ENCODE data around the gene ZNF282.
"Not testable (repeated sequence)": the region's sequence is repeated elsewhere in the genome, so short reads cannot be mapped to it uniquely, and the experiment has no call there.

ZNF282 gene

GRCh38 chr7:149225656-149226055 lies 30.3 kb downstream of the ZNF282 start:
- DNase-seq, result no peak

DNA sequence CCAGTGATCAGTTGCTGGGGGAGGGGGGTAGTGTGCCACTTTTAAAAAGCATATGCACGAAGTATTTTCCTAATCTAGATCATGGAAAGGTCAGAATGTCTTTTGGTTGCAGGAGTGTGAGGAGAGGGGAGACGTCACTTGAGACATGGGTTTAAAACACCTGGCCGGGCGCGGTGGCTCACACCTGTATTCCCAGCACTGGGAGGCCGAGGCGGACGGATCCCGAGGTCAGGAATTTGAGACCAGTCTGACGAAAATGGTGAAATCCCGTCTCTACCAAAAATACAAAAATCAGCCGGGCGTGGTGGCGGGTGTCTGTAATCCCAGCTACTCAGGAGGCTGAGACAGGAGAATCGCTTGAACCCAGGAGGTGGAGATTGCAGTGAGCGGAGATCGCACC lies 31.0 kb downstream of the ZNF282 start:
- not testable (repeated sequence) for DNase-seq

GRCh38 chr7:149226840-149227494 lies 31.6 kb downstream of the ZNF282 start:
- no peak for DNase-seq

DNA sequence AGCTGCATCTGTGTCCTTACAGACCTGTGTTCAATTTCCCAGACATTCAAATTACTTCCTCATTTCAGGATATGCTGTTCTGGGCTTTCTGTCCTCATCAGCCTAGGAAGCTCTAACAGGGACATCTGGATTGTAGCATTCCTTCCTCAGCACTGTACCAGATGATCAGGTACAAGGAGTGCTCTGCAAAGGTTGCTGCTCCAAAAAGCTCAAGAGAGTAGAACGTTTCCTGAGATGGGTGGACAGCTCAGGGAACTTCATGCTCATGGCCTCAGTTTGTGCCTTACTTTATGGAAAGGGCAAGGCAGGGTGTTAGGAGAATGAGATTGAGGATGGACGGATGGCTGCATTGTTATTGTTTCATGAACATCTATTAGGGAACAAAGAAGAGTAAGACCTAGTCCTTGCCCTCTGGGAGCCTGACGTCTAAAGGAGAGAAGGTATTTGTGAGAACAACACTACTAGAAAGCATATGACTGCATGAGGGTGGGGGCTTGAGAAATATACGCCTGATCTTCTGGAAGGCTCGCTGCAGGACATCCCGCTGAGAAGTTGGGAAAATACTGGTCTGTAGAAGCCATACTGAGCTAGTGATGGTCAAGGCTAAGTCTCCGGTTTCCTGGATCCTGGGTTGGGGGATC lies 33.6 kb downstream of the ZNF282 start:
- no peak for DNase-seq

GRCh38 chr7:149229526-149229925 lies 34.2 kb downstream of the ZNF282 start:
- DNase-seq, result no peak

- DNase-seq, result no peak
Measured at GRCh38 chr7:149232362-149232761, 37.0 kb downstream of the ZNF282 start.

DNA sequence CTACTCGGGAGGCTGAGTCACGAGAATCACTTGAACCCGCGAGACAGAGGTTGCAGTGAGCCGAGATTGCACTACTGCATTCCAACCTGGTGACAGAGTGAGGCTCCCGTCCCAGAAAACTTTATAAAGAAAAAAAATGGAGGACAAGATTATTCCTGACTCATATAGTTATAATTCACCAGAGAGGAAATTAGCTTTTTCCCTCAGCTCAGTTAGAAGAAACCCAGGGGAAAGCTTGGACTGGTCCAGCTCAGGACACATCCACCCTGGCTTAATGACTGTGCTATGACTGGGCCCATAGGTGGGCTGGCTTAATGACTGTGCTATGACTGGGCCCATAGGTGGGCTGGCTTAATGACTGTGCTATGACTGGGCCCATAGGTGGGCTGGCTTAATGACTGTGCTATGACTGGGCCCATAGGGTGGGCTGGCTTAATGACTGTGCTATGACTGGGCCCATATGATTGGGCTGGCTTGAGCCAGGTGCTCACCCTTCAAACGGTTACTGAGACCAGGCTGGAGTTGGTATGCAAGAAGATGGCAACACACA lies 38.4 kb downstream of the ZNF282 start:
- DNase-seq, result not testable (repeated sequence)

DNA sequence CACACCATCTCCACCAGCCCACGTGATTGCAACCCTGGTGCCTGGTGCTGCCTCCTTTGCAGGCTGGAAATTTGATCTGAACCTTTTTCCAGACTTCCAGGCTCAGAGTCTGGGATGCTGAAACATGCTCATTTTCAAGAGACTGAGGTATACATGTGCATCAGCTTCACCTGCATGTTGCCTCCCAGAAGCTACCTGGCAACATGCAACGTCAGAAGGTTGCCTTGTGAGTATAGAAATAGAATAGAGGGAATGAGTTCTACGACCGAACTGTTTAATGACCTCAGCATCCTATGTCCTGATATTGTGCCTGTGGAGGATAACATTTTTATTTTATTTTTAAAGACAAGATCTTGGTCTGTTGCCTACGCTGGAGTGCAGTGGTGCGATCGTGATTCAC lies 42.2 kb downstream of the ZNF282 start:
- no peak for DNase-seq

- DNase-seq, result no peak
Measured at GRCh38 chr7:149238051-149238450, 42.7 kb downstream of the ZNF282 start.

DNA sequence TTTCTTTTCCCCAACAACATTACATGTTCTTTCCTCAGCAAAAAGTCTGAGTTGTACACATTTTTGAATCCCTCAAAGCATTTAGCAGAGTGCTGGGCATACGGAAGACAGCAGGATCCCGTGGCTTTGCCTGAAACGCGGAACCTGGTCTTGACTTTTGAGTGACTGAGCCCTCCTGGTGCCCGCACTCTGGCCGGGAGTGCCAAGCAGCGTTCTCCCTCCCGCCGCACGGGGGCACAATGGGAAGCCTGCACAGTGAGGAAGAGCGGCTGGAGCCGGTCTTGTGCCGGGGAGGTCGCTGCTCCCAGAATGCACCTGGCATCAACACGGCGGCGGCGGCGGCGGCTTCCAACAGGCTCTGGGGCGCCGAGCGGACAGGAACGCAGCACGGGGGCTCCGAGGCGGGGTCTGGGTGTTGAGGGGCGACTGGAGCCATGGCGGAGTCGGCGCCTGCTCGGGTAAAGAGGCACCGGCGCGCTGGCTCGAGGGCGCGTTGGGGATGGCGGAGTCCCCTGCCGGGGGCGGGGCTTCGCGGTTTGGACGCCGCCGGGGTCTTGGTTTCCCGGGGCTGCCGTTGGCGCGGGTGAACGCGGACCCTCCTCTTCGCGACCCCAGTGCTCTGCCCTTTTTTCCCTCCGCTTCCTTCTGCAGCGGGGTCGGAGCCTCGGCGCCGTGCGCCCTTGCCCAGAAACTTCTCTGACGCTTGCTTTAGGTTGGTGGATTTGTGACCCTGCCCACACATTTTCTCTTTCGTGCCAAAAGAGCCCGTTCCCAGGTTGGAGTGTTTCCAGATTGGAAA lies 44.2 kb downstream of the ZNF282 start, which contains the start of gene ZNF212:
Gene ZNF212 (plus strand): TSS at position 307 of the 799 bp plus-strand sequence. CDS start 128 bp downstream, at position 435.
- peak; percentile 35 for DNase-seq

DNA sequence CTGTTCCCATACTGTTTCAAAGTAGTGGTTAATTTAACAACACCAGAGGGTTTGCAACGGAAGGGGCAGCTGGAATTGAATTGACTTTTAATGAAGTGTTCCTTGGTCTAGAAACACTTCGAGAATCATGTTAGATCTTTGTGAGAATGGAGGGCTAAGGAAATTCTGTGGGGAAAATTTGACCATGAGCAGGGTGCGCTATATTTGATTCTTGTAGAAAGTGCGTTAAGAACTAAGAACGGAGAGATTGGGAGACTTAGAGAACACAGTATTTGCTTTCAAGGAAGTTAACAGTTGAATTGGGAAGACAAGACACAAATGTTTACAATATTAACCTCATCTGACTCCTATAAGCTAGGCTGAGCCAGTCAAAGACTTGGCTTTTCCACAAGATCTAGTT lies 45.3 kb downstream of the ZNF282 start:
- no peak for DNase-seq

GRCh38 chr7:149241696-149242095 lies 46.4 kb downstream of the ZNF282 start:
- no peak for DNase-seq

GRCh38 chr7:149245244-149245643 lies 49.9 kb downstream of the ZNF282 start:
- no peak for DNase-seq

- DNase-seq, result no peak
Measured at GRCh38 chr7:149245744-149246143, 50.4 kb downstream of the ZNF282 start.

DNA sequence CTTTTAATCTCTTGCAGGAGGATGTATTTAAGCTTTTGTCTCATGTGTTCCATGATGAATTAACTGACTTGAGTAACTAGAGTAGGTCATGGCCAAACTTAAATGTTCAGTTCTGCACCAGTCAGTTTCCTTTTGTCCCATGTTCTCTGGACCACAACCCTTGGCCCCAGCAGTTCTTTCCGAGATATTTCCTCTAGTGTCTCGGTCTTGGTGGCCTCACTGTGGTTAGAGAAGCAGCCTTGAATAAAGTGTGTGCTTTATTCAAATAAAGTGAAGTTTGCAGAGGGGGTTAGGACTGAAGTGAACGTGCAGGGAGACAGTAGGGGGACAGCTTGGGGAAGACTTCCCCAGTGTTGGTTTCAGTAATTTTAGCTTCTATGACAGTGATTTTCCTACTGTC lies 53.4 kb downstream of the ZNF282 start:
- DNase-seq, result no peak

GRCh38 chr7:149250151-149250550 lies 54.8 kb downstream of the ZNF282 start:
- DNase-seq, result not testable (repeated sequence)

DNA sequence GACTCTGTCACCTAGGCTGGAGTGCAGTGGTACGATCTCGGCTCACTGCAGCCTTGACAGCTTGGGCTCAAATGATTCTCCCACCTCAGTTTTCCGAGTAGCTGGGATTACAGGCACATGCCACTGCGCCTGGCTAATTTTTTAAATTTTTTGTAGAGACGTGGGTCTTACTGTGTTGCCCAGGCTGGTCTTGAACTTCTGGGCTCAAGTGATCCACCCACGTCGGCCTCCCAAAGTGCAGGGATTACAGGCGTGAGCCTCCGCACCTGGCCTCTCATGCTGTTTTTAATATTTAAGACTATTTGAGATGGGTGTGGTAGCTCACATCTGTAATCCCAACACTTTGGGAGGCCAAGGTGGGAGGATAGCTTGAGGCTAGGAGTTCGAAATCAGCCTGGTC lies 56.2 kb downstream of the ZNF282 start:
- DNase-seq, result not testable (repeated sequence)

- no peak for DNase-seq
Measured at GRCh38 chr7:149252378-149252777, 57.0 kb downstream of the ZNF282 start.

- DNase-seq, result no peak
Measured at GRCh38 chr7:149253665-149254064, 58.3 kb downstream of the ZNF282 start.

DNA sequence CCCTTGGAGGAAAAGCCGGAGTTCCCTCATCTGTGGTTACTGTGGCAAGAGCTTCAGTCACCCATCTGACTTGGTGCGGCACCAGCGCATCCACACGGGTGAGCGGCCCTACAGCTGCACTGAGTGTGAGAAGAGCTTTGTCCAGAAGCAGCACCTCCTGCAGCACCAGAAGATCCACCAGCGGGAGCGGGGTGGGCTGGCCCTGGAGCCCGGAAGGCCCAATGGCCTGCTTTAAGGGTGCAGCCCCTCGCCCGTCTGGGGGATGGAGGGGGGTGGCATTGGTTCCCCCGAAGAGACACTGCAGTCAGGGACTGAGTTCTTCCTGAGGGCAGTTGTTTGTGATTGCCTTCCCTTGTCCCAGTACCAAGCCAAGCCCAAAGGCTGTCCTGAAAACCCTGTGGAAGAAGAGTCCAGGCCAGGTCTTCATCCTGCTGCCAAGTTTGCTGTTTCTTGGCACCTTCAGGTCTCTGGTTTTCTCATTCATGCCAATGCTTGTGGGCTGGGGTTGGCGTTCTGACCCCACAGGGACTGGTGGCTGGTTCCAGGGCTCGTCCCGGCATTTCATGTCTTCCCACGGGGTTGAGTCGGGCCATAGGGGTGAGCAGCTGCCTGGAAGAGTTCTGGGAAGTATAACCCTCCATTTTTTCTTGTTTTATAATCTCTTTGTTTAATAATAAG lies 59.0 kb downstream of the ZNF282 start:
- no peak for DNase-seq

GRCh38 chr7:149255174-149255573 lies 59.8 kb downstream of the ZNF282 start:
- no peak for DNase-seq

GRCh38 chr7:149256568-149256967 lies 61.2 kb downstream of the ZNF282 start:
- no peak for DNase-seq

DNA sequence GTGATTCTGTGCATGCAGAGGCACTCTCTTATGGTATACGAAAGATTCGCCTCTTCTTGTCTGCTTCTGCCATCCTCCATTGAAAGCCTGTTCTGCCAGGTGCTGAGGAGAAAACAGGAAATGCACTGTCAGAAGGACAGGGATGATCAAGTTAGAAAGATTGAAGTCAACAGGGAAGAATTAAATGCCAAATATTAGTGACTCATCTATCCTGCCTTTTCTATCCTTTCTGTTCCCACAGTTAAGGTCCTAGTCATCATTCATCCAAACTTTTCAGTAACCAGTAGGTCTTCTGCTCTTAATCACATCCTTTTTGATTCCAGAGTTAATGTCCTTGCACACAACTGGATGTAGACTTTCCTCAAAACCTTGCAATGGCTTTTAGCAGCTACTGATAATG lies 61.8 kb downstream of the ZNF282 start:
- no peak for DNase-seq

Measured in NCI-H524 treated with DMSO at 0.1 percent for 48 hours (cell line).